Epithelial cell of proximal tubule (primary cell): ENCODE measurements around the gene TAMALIN. TPM values are rescaled to one million over a fixed set of nuclear protein-coding genes. Genes with fewer than 3 reads are reported as not detected.

Experiments used
- DNase-seq: peaks from one replicate; pipeline ENCODE4 v3.0.0-alpha.2; 2011; ENCODE audit warnings: low read depth
- H3K4me3 ChIP-seq: 2 replicates; pipeline ENCODE4 v1.5.1; 2011; ENCODE audit warnings: low read depth, mild to moderate bottlenecking, low read length
- CTCF ChIP-seq: conservative IDR thresholded peaks from 2 replicates; pipeline ENCODE4 v1.5.1; 2012; ENCODE audit warnings: low read depth, mild to moderate bottlenecking, low read length
- total RNA-seq: library from RNA; depleted of rRNA; stranded (reverse); fragments of >200 nt; gene quantifications from 2 replicates; pipeline ENCODE4 v1.2.3, GENCODE V29; 2015

Gene TAMALIN
- total RNA-seq, 1 donor from 2014 or later = 2.9 TPM

GRCh38 chr12:52011602-52012214, 5.0 kb downstream of the TAMALIN start:
- H3K4me3 ChIP-seq = no peak overlapping the region
- TF ChIP-seq CTCF = no peak

GRCh38 chr12:52013626-52014310, 7.0 kb downstream of the TAMALIN start:
- no peak overlapping the region for H3K4me3 ChIP-seq
- no peak for DNase-seq
- TF ChIP-seq CTCF = no peak

More at GRCh38 chr12:52011602-52012214, 5.0 kb downstream of the TAMALIN start:
- no peak for DNase-seq

DNA sequence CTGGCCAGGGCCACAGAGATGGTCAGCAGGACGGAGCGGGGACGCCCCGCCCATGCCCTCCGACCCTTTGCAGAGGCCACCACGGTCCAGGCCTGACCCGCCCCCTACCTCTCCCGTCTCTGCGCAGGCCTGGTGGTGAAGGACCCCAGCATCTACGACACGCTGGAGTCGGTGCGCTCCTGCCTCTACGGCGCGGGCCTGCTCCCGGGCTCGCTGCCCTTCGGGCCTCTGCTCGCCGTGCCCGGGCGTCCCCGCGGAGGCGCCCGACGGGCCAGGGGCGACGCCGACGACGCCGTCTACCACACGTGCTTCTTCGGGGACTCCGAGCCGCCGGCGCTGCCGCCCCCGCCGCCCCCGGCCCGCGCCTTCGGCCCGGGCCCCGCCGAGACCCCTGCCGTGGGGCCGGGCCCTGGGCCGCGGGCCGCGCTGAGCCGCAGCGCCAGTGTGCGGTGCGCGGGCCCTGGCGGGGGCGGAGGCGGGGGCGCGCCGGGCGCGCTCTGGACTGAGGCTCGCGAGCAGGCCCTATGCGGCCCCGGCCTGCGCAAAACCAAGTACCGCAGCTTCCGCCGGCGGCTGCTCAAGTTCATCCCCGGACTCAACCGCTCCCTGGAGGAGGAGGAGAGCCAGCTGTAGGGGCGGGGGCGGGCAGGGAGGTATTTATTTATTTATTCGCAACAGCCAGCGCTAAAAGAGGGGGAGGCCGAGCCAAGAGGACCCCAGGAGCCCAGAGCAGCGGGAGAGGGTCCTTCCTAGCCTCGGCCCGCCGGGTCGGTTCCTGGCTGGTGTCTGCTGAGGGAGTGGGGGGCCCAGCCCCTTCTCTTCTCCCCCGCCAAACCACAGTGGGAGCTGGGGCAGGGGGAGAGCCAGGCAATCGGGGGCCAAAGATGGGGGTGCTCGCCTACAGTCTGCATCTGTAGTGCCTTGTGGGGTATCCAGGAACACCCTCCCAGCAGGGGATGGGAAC, 8.1 kb downstream of the TAMALIN start:
- TF ChIP-seq CTCF = no peak
- DNase-seq = no peak
- no peak overlapping the region for H3K4me3 ChIP-seq

- DNase-seq = no peak
- no peak for TF ChIP-seq CTCF
These were observed 8.8 kb downstream of the TAMALIN start for GRCh38 chr12:52015532-52016041.

GRCh38 chr12:52018433-52019112, 11.8 kb downstream of the TAMALIN start:
- no peak for DNase-seq
- TF ChIP-seq CTCF = no peak
- H3K4me3 ChIP-seq = no peak overlapping the region

More at GRCh38 chr12:52015532-52016041, 8.8 kb downstream of the TAMALIN start:
- no peak overlapping the region for H3K4me3 ChIP-seq

GRCh38 chr12:52019113-52019770, 12.5 kb downstream of the TAMALIN start:
- no peak for DNase-seq
- TF ChIP-seq CTCF = no peak
- no peak overlapping the region for H3K4me3 ChIP-seq
